GM21619 (cell line): Measurements from ENCODE around the gene RTN4RL1.

Experiments used
- ATAC-seq: cut with Tn5 transposase; IDR thresholded peaks from one replicate; pipeline ENCODE4 v1.9.1; 2021; ENCODE audit not compliant: unreplicated experiment

The RTN4RL1 gene

GRCh38 chr17:1951920-1952319, 73.2 kb downstream of the RTN4RL1 start:
- ATAC-seq = no peak

- ATAC-seq = no peak
Observed at GRCh38 chr17:1949754-1950153, 75.4 kb downstream of the RTN4RL1 start.

- ATAC-seq = no peak
Observed at GRCh38 chr17:1948517-1948825, 76.7 kb downstream of the RTN4RL1 start.

- ATAC-seq = no peak
Observed at GRCh38 chr17:1947743-1948516, 77.2 kb downstream of the RTN4RL1 start.

DNA sequence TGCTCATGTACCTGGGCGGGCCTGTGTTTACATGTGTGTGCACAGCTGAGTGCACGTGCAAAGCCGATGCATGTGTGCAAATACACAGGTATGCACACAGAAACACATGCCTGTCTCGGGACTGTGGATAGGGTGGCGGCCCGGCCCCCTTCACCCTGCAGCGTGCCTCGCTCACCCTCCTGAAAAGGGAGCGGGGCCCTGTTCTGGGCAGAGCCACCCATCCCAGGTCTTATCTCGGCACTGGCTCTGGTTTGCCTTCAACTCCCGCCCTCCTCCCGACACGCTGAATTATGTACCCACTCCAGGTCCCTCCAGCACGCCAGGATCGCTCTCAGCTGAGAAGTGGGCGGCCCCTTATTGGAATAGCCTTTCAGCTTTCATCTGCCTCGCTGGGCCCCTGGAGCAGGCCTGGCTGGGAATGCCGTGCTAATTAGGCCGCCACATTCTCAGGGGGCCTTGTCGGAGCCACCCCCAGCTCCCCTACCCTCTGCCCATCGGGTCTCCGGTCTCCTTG, 77.8 kb downstream of the RTN4RL1 start:
- no peak for ATAC-seq

DNA sequence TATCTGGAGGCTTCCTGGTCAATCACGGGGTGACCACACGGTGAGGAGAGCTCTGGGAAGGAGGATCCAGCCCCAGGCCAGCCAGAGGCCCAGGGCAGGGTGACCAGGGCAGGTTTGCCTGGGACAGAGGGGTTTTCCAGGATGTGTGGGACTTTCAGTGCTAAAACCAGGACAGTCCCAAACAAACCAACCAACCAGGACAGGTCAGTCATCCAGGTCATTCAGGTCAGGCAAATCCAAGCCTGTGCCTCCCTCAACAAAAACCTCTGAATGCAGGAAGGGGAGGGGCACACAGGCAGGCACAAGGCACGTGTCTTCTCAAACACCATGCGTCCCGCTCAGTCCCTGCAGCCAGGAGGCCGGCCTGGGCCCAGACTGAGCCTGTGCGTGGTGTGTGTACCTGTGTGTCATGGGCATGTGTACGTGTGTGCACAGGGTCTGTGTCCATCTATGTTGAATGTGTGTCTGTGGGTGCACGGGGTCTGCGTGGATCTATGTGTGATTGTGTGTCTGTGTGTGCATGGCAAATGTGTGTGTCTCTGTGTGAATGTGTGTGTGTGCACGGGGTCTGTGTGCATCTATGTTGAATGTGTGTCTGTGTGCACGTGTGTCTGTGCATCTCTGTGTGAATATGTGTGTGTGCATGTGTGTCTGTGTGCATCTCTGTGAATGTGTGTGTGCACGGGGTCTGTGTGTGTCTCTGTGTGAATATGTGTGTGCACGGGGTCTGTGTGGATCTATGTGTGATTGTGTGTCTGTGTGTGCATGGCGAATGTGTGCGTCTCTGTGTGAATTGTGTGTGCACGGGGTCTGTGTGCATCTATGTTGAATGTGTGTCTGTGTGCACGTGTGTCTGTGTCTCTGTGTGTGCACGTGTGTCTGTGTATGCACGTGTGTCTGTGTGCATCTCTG, 78.9 kb downstream of the RTN4RL1 start:
- no peak for ATAC-seq

- no peak for ATAC-seq
Observed at GRCh38 chr17:1945621-1946020, 79.5 kb downstream of the RTN4RL1 start.

DNA sequence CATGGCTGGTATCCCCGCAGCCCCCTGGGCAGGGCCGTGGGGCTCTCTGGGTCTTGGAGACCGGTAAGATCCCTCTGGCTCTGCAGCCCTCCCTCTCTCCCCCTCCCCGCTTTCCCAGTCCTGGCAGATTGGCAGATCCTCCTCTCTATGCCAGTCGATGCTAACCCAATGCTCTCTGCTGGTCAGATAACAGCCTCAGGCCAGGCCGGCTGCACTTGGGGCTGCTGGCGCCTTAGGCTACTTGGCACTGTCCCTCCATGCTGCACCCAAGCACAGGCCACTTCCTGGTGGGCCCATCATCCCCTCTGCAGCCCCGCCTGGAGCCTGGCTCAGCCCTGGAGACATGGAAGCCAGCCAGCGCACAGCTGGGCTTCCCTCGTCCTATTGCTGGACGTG, 81.7 kb downstream of the RTN4RL1 start:
- ATAC-seq = no peak

DNA sequence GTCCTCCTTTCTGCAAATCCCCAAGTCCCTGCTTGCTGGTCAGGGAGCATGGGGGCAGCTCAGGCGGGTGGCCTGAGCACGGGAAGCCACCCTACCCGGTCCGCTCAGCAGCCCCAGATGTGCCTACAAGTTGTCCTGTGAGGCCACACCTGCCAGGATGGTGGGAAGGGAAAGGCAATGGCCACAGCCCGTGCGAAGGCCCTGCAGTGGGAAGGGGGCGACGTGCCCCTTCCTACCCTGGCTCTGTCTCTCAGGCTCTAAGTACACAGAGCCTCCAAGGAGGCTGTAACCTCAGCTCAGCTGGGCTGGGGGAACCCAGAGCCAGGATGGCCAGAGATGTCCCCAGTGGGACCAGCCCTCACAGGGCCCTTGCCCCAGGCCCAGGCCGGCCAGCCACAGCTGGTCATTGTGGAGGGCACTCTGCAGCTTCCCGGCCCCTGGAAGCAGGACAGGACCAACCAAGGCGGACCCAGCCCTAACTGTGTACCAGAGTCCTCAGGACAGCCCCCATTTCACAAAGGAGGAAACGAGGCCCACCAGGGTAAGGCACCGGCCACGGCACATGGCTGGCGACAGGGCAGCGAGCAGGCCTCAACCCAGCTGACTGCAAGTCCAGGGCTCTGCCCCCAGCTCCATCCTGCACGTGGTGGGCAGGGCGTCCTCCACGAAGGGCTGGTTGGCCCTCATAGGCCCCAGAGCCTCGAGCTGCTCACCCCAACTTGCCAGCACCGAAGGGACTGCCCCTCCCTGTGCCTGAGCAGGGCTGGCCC, 82.3 kb downstream of the RTN4RL1 start:
- no peak for ATAC-seq

- ATAC-seq = no peak
Observed at GRCh38 chr17:1942066-1942365, 83.1 kb downstream of the RTN4RL1 start.

- ATAC-seq = no peak
Observed at GRCh38 chr17:1941272-1942065, 83.7 kb downstream of the RTN4RL1 start.

DNA sequence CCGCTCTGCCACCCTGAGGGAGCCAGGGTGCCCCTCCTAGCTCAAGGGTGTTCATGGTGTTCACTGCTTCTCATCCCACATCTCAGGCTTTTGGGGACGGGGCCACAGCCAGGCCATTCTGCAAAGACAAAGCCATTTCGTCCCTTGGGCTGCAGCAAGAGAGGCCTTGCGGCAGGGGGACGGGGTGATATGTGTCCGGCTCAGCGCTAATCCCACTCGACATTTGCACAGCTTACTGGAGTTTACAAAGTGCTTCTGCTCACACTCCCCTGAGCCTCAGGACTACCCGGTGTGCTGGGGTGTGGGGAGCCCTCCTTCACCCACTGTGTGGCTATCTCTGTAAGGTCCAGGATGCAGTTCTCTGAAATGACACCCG, 84.3 kb downstream of the RTN4RL1 start:
- ATAC-seq = no peak

- ATAC-seq = no peak
Observed at GRCh38 chr17:1939981-1940809, 84.9 kb downstream of the RTN4RL1 start.

- no peak for ATAC-seq
Observed at GRCh38 chr17:1937461-1937860, 87.7 kb downstream of the RTN4RL1 start.

GRCh38 chr17:1936766-1937165, 88.4 kb downstream of the RTN4RL1 start:
- no peak for ATAC-seq

DNA sequence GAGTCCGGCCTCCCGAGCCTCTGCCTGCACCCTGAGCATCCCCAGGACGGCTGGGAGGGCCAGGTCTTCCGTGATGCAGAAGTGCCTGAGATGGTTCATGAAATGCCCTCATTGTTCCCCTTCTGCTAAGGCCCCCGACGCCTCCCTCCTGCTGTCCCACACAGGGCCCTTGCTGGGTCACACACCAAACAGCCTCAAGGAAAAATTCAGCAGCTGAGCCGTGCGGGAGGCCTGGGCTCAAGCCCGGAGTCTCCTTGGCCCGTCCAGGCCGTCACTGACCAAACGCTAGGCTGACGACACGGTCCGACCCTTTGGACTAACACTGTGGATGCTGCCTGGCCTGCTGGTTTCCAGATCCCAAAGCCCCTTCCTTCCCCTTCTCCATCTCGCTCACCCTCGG, 90.2 kb downstream of the RTN4RL1 start:
- no peak for ATAC-seq

- no peak for ATAC-seq
Observed at GRCh38 chr17:1933875-1934715, 91.0 kb downstream of the RTN4RL1 start.

DNA sequence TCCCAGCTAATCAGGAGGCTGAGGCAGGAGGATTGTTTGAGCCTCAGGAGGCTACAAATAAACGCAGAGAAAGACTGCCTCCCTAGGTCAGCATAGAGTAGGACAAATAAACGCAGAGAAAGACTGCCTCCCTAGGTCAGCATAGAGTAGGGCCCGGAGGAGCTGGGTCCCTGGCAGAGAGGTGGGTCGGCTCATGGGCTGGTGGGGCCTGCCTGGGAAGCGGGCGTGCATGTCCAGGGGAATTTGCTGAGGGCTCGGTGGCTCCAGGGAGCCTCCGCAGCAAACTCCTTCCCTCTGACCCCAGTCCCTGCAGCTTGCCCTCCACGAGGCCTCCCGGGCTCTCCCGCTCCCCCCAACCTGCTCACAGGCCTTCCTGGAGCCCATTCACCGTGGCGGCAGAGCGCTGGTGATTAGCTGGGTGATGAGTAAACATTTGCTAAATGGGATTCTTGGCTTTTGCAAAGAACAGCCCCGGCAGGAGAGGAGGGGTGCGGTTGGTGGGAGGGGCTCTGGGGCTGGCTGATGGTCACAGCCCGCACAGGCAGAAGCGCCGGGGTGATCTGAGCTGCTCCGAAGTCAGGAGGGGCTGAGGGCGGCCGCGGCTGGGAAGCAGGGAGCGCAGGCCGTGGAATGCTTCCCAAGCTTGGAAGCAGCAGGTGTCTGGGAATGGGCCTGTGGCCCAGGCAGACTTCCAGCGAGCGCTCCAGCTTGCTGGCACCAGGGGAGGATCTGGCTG, 93.1 kb downstream of the RTN4RL1 start:
- no peak for ATAC-seq

DNA sequence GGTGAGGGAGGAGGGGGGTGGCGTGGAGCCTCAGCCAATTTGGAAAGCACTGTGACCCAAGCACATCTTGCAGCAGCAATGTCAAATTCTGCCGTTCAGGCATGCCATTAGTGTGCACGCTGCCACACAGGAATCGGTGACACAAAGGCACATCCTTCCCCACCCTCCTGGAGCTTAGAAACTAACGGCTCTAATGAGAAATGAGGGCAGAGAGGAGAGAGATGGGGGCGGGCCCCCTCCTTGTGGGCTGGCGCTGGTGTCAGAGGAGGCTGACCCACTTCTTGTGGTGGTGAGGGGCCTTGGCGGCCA, 94.8 kb downstream of the RTN4RL1 start:
- ATAC-seq = no peak
